ENCODE results near the gene AP4M1. TPM values are rescaled to one million over a fixed set of nuclear protein-coding genes. Genes with fewer than 3 reads are reported as not detected.

The AP4M1 gene
- total and polyA plus RNA-seq, 9 of the 15 experiments (the other 6 are each of a cell fraction or from before 2014, with no cell fraction given), result 1.3 to 30.9 (median 14.1) TPM

GRCh38 chr7:100100420-100101015, 925 bp upstream of the AP4M1 start:
- ChIA-PET CTCF (ENCODE audit: low intra/inter-chr PET ratio) (no interaction called here), POLR2A (interaction anchor here (0.7 to 4.6 kb wide), 11 partner anchors 10 to 339 kb away, joined by 3 to 115 read pairs (median 5); partner anchors contain the start of genes COPS6, MBLAC1 and ZNF3)
- FAIRE-seq (peak; percentile 62), ATAC-seq (peak; percentile 91), DNase-seq (ENCODE audit: extremely low read depth in 1 of 4, low spot score in 3 of 4) (peak; percentile 88 to 98 (median 92))
- intact Hi-C loops (cut with micrococcal nuclease), result loop anchor here (1.0 to 2.0 kb wide), 3 partner anchors 18 to 27 kb away; partner anchors contain the start of genes CNPY4 and TAF6
- Histone ChIP-seq H3K4me1 (replicated peaks in 1 of 2; ENCODE audit: control insufficient read depth in 2 of 2, insufficient read depth in 2 of 2, low read length in 2 of 2) (peaks cover 9 to 41% of the 10 kb centered on the region in 2 experiments; a peak in 4 of 5 replicates), H3K9me3 (replicated peaks; ENCODE audit: control insufficient read depth, insufficient read depth, low read depth, low read length) (no peaks in the 10 kb centered on the region), H3K4me3 (peak overlapping the region; percentile 98), H3K79me2 (ENCODE audit: control insufficient read depth, insufficient read depth, low read length) (peaks cover 56% of the 10 kb centered on the region), H3K9ac (ENCODE audit: insufficient read depth in 1 of 2, low read depth in 2 of 2, low read length in 2 of 2) (peak overlapping the region; percentile 99 to 100), H2AFZ (ENCODE audit: low read depth, low read length) (peak overlapping the region; percentile 91; the same call in 1 of the 2 replicates), H3K27me3 (ENCODE audit: control insufficient read depth in 2 of 2, insufficient read depth in 2 of 2, low read length in 2 of 2) (no peaks in the 10 kb centered on the region), H4K20me1 (replicated peaks; ENCODE audit: control insufficient read depth, insufficient read depth, low read length) (peaks cover 34% of the 10 kb centered on the region), H3K36me3 (ENCODE audit: control insufficient read depth, insufficient read depth, low read length) (peaks cover 68% of the 10 kb centered on the region), H3K27ac (ENCODE audit: extremely low read depth, low read depth, low read length) (peak overlapping the region; percentile 100), H3K9me1 (ENCODE audit: control insufficient read depth, insufficient read depth, low read length) (peaks cover 3% of the 10 kb centered on the region), H3K4me2 (ENCODE audit: insufficient read depth, low read length) (peak overlapping the region; percentile 92)
- no TSS peak for BruUV-seq (replicated peaks)
- in situ Hi-C loops (cut with MboI), result no loop called here
- WGBS (ENCODE audit: insufficient coverage, low coverage, missing lambda C conversion rate), result under 1% methylated on average over 61 of the region's 61 CpGs
- peak in 1 of 2 experiments; percentile 93; a peak in 1 of 4 replicates for TF ChIP-seq KDM4B (IDR thresholded peaks at IDR 0.05; ENCODE audit: borderline replicate concordance in 2 of 2, low read depth in 1 of 2)
- no peak for TF ChIP-seq SLC30A9 (CRISPR knock-in tag; IDR thresholded peaks at IDR 0.05)
- TF ChIP-seq HNRNPUL1 (IDR thresholded peaks at IDR 0.05; ENCODE audit: low read length), result no peak
- no peak for TF ChIP-seq ZNF133 (CRISPR knock-in tag; IDR thresholded peaks at IDR 0.05)
- 0 out of 2 replicates have a peak, but pooled peaks have one; percentile 19 for TF ChIP-seq NBN (IDR thresholded peaks at IDR 0.05; ENCODE audit: low read depth)
- TF ChIP-seq ZHX1 (conservative IDR thresholded peaks at IDR 0.05; ENCODE audit: low read length), result no peak
- TF ChIP-seq, protein P1, sequence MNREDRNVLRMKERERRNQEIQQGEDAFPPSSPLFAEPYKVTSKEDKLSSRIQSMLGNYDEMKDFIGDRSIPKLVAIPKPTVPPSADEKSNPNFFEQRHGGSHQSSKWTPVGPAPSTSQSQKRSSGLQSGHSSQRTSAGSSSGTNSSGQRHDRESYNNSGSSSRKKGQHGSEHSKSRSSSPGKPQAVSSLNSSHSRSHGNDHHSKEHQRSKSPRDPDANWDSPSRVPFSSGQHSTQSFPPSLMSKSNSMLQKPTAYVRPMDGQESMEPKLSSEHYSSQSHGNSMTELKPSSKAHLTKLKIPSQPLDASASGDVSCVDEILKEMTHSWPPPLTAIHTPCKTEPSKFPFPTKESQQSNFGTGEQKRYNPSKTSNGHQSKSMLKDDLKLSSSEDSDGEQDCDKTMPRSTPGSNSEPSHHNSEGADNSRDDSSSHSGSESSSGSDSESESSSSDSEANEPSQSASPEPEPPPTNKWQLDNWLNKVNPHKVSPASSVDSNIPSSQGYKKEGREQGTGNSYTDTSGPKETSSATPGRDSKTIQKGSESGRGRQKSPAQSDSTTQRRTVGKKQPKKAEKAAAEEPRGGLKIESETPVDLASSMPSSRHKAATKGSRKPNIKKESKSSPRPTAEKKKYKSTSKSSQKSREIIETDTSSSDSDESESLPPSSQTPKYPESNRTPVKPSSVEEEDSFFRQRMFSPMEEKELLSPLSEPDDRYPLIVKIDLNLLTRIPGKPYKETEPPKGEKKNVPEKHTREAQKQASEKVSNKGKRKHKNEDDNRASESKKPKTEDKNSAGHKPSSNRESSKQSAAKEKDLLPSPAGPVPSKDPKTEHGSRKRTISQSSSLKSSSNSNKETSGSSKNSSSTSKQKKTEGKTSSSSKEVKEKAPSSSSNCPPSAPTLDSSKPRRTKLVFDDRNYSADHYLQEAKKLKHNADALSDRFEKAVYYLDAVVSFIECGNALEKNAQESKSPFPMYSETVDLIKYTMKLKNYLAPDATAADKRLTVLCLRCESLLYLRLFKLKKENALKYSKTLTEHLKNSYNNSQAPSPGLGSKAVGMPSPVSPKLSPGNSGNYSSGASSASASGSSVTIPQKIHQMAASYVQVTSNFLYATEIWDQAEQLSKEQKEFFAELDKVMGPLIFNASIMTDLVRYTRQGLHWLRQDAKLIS (CRISPR knock-in tag; IDR thresholded peaks at IDR 0.05), result no peak; the same call in 1 of the 2 replicates
- TF ChIP-seq MEIS2 (IDR thresholded peaks at IDR 0.05; ENCODE audit: partially characterized antibody), result no peak
- no peak for TF ChIP-seq RBM14 (IDR thresholded peaks at IDR 0.05; ENCODE audit: borderline replicate concordance, insufficient read depth, low read depth, low read length)
- 0 out of 4 replicates have a peak, but pooled peaks of 1 of the 2 experiments have one; percentile 42 for TF ChIP-seq ARNT (IDR thresholded peaks at IDR 0.05)
- TF ChIP-seq, protein P2, sequence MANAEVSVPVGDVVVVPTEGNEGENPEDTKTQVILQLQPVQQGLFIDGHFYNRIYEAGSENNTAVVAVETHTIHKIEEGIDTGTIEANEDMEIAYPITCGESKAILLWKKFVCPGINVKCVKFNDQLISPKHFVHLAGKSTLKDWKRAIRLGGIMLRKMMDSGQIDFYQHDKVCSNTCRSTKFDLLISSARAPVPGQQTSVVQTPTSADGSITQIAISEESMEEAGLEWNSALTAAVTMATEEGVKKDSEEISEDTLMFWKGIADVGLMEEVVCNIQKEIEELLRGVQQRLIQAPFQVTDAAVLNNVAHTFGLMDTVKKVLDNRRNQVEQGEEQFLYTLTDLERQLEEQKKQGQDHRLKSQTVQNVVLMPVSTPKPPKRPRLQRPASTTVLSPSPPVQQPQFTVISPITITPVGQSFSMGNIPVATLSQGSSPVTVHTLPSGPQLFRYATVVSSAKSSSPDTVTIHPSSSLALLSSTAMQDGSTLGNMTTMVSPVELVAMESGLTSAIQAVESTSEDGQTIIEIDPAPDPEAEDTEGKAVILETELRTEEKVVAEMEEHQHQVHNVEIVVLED (CRISPR knock-in tag; IDR thresholded peaks at IDR 0.05), result peak; percentile 71

All from K562 (cell line).